RWPE2 (cell line): ENCODE data around the gene KIFBP.

Experiments used
- ATAC-seq: fragments of 200-7000 bp; cut with Tn5 transposase; 3 replicates; pipeline ENCODE4 v1.9.1; 2021; ENCODE audit warnings: low read depth
- DNase-seq: peaks from one replicate; pipeline ENCODE4 v3.0.0-alpha.2; 2020; ENCODE audit warnings: low spot score
- H3K27ac ChIP-seq: fragments of 450-650 bp; 2 replicates; pipeline ENCODE4 v1.5.1; 2017; ENCODE audit warnings: mild to moderate bottlenecking; ENCODE audit not compliant: poor library complexity, severe bottlenecking
- H3K27me3 ChIP-seq: fragments of 250-450 bp; sonication (Bioruptor Pico); 2 replicates; pipeline ENCODE4 v1.5.1; 2021; ENCODE audit warnings: mild to moderate bottlenecking, moderate library complexity; ENCODE audit not compliant: insufficient read depth, poor library complexity, severe bottlenecking
- H3K36me3 ChIP-seq: fragments of 250-450 bp; sonication (Bioruptor Pico); 2 replicates; pipeline ENCODE4 v1.5.1; 2020; ENCODE audit warnings: low read depth, mild to moderate bottlenecking, moderate library complexity
- H3K4me1 ChIP-seq: fragments of 250-450 bp; sonication (Bioruptor Pico); 2 replicates; pipeline ENCODE4 v1.5.1; 2021; ENCODE audit warnings: mild to moderate bottlenecking, moderate library complexity; ENCODE audit not compliant: insufficient read depth, poor library complexity, severe bottlenecking
- H3K4me3 ChIP-seq: fragments of 250-450 bp; sonication (Bioruptor Pico); 2 replicates; pipeline ENCODE4 v1.5.1; 2021; ENCODE audit warnings: mild to moderate bottlenecking, moderate library complexity; ENCODE audit not compliant: severe bottlenecking
- H3K9me3 ChIP-seq: fragments of 250-450 bp; sonication (Bioruptor Pico); 2 replicates; pipeline ENCODE4 v1.5.1; 2021; ENCODE audit warnings: mild to moderate bottlenecking, moderate library complexity; ENCODE audit not compliant: severe bottlenecking
- CTCF ChIP-seq: fragments of 450-650 bp; IDR thresholded peaks from one replicate; pipeline ENCODE4 v1.5.1; 2017; ENCODE audit warnings: mild to moderate bottlenecking, moderate library complexity; ENCODE audit not compliant: poor library complexity, severe bottlenecking

KIFBP gene

DNA sequence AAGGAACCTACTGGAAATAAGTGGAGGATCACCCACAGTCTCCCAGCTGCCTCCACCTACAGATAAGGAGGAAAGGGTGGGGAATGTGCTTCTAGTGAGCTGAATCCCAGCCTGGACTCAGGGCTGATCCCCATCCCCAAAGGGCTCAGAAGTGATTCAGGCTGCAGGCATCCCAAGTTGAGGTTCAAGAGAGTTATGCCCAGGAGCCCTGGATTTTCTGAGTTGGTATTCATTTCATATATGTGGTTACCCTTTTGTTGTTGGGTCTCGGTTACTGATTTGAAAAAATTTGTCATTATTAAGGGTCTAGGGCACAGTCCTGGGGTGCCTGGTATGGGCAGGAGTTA lies 69.3 kb downstream of the KIFBP start:
- no peak for ATAC-seq
- H3K27ac ChIP-seq = no peak overlapping the region
- H3K4me1 ChIP-seq = peaks cover 27% of the 10 kb centered on the region
- H3K9me3 ChIP-seq = no peaks in the 10 kb centered on the region
- TF ChIP-seq CTCF = no peak
- H3K4me3 ChIP-seq = no peak overlapping the region
- no peaks in the 10 kb centered on the region for H3K36me3 ChIP-seq
- H3K27me3 ChIP-seq = no peaks in the 10 kb centered on the region
- no peak for DNase-seq

DNA sequence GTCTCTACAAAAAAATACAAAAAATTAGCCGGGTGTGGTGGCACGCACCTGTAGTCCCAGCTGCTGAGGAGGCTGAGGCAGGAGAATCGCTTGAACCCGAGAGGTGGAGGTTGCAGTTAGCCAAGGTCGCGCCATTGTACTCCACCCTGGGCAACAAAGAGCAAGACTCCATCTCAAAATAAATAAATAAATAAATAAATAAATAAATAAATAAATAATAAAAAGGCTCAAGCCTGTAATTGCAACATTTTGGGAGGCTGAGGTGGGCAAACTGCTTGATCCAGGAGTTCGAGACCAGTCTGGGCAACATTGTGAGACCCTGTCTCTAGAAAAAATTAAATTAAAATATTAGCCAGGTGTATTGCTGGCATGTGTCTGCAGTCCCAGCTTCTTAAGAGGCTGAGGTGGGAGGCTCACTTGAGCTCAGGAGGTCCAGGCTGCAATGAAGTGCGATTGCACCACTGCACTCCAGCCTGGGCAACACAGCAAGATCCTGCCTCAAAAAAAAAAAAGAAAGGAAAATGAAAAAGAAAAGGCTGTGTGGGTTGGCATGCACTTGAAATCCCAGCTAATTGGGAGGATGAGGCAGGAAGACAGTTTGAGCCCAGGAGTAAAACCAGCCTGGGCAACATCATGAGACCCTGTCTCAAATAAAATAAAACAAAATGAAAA lies 71.7 kb downstream of the KIFBP start:
- DNase-seq = no peak
- H3K27me3 ChIP-seq = no peaks in the 10 kb centered on the region
- no peaks in the 10 kb centered on the region for H3K9me3 ChIP-seq
- no peak overlapping the region for H3K4me3 ChIP-seq
- TF ChIP-seq CTCF = no peak
- H3K27ac ChIP-seq = peak overlapping the region; percentile 95
- no peak for ATAC-seq
- H3K4me1 ChIP-seq = peaks cover 35% of the 10 kb centered on the region
- H3K36me3 ChIP-seq = no peaks in the 10 kb centered on the region

DNA sequence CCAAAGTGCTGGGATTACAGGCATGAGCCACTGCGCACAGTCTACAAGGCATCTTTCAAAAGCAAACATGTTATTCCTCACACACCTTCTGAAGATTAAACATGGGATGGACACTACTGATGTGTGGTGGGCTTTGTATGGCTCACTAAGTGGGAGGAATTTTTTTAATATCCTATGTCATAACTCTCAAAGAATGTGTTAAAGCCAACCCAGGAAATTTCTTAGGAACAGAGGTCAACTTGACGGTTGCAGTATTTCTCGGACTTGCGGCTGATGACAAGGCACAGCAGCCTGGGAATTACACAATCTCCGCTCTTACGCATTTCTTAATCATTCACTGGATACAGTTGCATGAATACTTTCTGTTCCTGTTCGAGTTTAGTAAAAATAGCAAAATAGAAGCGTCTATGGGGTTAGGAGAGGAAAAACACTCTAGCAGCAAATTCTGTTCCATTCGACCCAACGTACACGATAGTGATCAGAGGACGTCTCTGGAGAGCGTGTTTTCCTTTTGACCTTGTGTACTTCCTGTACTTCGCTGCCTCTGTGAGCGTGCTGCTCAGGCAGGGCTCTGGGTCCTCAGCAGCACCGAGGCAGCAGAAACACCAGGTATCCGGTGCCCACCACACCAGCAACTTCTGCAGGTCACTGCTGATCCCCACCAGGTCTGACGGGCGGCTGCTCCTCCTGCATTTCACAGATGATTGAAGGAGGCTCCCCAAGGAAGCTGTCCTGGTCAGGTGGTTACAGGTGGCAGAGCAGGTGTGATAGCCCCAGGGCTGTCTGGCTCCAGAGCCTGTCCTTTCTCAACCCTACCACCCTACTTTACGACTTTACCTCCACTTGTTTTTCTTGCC lies 72.9 kb downstream of the KIFBP start:
- peak; percentile 71 for DNase-seq
- Histone ChIP-seq H3K4me3 (peak overlapping the region; percentile 5), H3K36me3 (no peaks in the 10 kb centered on the region), H3K27ac (peak overlapping the region; percentile 95), H3K9me3 (no peaks in the 10 kb centered on the region), H3K4me1 (peaks cover 39% of the 10 kb centered on the region), H3K27me3 (no peaks in the 10 kb centered on the region)
- peak; percentile 79 for ATAC-seq
- TF ChIP-seq CTCF = no peak

DNA sequence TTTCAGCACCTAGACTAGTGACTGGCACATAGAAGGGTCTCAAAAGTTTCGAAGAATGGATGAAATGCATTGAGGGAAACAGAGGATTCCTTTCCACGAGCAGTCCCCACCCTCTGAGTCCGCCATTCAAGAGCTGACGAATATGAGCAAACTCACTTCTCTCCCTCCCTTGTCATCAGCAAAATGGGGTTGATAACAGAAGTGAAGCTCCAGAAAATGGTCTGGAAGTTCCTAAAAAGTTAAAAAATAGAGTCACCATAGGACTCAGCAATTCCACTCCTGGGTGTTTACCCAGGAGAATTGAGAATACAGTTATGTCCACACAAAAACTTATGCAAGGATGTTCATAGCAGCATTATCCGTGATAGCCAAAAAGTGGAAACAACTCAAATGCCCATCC lies 74.3 kb downstream of the KIFBP start:
- DNase-seq (no peak), ATAC-seq (no peak)
- Histone ChIP-seq H3K4me1 (peaks cover 39% of the 10 kb centered on the region), H3K4me3 (no peak overlapping the region), H3K9me3 (no peaks in the 10 kb centered on the region), H3K27me3 (no peaks in the 10 kb centered on the region), H3K27ac (peak overlapping the region; percentile 95), H3K36me3 (no peaks in the 10 kb centered on the region)
- TF ChIP-seq CTCF = no peak
